HG02973 (cell line): ENCODE measurements around the gene GAS2L2.

Experiments used
- ATAC-seq: cut with Tn5 transposase; IDR thresholded peaks from one replicate; pipeline ENCODE4 v1.9.1; 2021; ENCODE audit warnings: moderate library complexity; ENCODE audit not compliant: unreplicated experiment

The GAS2L2 gene

DNA sequence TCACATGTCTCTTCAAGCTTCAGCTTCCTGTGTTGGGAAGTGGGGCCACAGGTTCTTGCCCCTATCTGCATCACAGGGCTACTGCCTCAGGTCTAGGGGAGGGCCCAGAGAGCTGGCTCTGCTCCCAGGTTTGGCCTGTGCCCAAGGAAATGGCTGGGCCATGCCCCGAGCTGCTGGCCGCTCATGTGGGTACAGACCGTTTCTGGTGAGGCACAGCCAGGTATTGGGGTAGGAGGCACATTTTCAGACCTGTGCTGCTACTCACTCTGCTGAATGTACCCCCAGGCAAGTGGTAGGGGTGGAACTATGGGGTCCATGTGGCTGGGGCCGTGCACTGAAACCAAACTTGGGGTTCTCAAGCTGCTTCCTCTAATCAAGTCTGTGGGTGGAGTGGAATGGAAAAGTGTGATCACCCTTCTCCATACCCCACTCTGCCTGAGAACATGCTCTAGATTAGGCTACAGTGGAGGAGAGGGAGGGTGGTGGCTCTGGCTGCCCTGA lies 4.6 kb downstream of the GAS2L2 start:
- no peak for ATAC-seq

GRCh38 chr17:35747540-35748017 lies 5.5 kb downstream of the GAS2L2 start:
- ATAC-seq: no peak

DNA sequence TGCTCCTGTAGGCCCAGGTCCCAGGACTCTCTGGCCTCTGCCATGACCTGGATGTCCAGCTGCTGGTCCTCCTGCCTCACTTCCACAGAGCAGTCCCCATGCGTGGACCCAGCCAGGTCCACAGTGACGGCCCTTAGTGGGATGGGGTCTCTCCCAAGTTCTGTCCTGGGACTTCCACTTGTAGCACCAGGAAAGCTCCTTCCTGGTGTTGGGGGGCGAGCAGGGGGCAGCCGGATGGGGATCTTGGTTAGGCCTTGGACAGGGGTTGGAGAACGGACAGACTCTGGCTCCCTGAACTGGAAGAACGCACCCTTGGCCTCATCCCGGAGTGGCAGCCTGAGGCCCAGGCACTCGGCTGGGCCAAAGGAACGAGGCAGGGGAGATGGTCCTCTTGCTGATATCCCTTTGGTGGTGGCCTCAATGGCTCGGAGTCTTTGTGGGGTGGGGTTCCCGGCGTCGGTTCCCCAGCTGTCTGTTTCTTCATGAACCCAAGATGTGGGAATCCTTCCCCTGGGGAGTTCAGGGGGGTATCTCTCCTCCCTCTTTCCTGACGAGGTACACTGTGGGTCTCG lies 7.2 kb downstream of the GAS2L2 start:
- ATAC-seq: no peak

- ATAC-seq: no peak
Observed at GRCh38 chr17:35745246-35745645, 7.8 kb downstream of the GAS2L2 start.

GRCh38 chr17:35744830-35745229 lies 8.2 kb downstream of the GAS2L2 start:
- no peak for ATAC-seq

DNA sequence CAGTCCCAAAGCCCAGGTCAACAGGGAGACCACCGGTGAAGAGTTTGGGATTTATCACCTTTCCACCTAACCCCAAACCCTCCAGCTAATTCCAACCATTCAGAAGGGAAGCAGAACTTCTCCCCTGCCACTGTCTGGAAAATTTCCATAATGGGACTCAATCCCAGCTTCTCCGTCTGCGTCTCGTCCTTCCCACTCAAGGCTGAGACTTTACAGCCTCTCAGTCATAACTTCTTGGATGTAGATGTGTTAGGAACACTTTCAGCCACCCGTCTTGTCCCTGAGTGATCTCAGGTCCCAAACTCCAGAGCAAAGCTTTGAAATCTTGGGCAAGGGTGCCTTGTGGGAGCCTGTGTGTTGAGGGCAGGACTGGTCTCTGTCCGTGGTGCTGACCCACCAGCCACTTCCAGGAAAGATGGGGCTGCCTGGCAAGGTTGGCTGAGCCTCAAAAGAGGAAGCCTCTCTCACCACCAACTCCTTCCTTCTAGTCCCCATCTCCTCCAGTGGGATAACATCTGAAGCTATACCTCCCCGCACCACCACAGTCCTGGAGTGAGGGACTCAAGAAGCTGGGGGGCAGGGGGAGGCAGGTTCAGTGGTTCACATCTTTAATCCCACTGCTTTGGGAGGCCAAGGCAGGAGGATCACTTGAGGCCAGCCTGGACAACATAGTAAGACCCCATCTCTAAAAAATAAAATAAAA lies 9.3 kb downstream of the GAS2L2 start:
- ATAC-seq: no peak

DNA sequence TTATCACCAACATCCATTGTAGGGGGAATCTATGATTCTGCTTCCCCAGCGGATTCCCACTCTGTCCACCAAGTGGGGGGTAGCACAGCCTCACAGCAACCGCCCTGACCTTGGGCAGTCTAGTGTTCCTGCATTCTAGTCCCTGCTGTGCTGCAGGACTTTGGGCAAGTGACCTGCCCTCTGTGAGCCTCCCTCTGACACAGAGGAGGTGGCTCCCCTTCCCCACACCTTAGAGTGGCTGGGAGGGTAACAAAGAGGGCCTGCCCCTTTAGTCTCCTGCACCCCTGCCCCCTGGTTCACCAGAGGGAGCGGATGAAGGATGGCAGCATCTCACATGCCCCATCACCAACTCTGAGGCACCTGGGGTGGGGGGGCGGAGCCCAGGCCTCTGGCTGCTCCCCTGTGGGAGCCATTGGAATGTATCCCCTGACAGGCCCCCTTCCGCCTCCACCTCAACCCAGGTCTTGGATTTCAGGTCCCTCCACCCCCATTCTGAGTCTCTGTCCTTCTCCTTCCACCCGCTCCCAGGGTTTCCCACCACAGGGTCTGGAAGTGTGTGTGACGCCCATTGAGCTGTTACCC lies 10.1 kb downstream of the GAS2L2 start:
- no peak for ATAC-seq

DNA sequence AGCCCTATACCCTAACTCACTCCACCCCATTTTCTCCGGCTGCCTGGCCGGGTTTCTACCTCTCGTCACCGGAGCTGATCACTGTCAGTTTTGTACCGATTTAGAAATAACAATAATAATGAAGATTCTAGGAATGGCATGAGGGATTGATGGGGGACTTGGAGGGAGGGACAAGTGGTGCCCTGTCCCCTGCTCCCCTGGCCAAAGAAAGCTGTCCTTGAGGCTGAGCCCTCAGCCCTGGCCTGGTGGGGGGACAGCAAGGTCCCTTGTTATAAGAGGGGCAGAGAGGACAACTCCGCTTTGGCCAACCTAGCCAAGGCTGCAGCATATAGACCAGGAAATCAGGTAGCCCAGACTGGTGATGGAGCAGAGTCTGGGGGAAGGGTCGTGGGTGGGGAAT lies 10.5 kb downstream of the GAS2L2 start:
- no peak for ATAC-seq

- ATAC-seq: no peak
Observed at GRCh38 chr17:35740997-35741931, 11.8 kb downstream of the GAS2L2 start.

DNA sequence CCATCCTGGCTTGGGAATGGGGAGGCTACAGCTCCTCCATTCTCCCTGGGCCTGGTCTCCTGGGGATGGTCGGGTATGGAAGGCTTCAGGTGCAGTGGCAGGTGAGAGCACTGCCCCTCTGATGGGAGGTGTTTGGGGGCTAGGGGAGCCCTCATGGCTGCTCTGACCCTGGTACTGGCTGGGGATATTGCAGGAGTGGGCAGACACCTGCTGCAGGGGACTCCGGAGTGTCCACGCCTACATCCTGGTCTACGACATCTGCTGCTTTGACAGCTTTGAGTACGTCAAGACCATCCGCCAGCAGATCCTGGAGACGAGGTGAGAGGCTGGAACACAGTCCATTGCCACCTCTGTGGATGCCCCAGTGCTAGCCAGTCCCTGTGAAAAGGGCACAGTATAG lies 12.8 kb downstream of the GAS2L2 start:
- no peak for ATAC-seq

DNA sequence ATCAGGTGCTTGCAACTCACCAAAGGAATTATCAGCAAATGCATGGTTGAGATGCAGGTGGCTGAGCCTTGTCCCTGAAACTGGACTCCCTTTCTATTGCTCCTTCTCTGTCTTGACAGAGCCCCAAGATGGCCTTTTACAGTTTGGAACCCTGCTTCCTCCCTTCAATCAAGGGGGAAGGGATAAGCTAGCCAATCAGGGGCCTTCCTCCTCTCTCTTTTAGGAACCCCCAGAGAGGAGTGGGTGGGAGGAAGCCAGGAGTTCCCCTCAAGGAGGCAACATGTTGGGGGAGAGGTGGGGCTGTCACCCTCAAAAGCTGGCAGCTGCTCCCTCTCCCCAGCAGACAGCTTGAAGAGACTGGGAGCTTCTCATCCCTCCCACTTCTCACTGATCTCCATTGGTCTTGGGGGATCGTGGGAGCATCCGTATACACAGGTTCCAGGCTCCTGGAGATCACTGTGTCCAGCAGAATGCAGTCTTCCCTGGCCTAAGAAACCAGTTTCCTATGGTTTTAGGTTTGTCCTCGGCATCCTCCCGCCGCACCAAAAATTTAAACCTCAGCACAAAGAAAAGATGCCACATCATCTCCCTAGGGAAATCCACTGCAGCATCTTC lies 14.4 kb downstream of the GAS2L2 start:
- ATAC-seq: no peak

- ATAC-seq: no peak
Observed at GRCh38 chr17:35736236-35736635, 16.8 kb downstream of the GAS2L2 start.

- no peak for ATAC-seq
Observed at GRCh38 chr17:35735036-35735805, 17.8 kb downstream of the GAS2L2 start.

DNA sequence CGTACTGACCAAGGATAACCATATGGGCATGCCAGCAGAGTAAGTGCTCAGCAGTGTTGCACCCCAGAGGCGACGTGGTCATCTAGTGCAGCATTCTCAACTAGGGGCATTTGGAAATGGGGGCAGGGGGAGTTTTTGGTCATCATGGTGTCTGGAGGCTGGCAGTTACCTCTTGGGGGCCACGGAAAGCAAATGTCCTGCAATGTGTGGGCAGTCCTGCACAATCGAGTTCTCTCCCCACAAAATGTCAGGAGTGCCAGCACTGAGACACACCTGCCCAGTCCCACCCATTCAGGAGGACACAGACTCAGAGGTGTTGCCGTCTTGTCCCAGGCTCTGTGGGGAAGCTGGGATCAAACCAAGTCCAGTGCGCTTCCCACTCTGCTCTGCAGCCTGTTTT lies 18.6 kb downstream of the GAS2L2 start:
- no peak for ATAC-seq

- ATAC-seq: no peak
Observed at GRCh38 chr17:35733366-35733765, 19.7 kb downstream of the GAS2L2 start.

- ATAC-seq: no peak
Observed at GRCh38 chr17:35732806-35733136, 20.3 kb downstream of the GAS2L2 start.

GRCh38 chr17:35731917-35732805 lies 20.9 kb downstream of the GAS2L2 start:
- no peak for ATAC-seq

- ATAC-seq: no peak
Observed at GRCh38 chr17:35731239-35731916, 21.7 kb downstream of the GAS2L2 start, which contains the start of gene RASL10B. Gene RASL10B, plus strand, starts transcription at chr17:35731639. Its CDS starts 3,546 bp downstream, at chr17:35735185.
